GM12891 (cell line): ENCODE measurements around the gene PTPRN2.
"Not testable (repeated sequence)": the region's sequence is repeated elsewhere in the genome, so short reads cannot be mapped to it uniquely, and the experiment has no call there.

Experiments used
- DNase-seq: peaks from one replicate; pipeline ENCODE4 v3.0.0; 2011; ENCODE audit warnings: low spot score; ENCODE audit not compliant: insufficient read length
- FAIRE-seq: peaks from 2 replicates; lab custom pipeline; 2011; peaks lifted over from hg19 to GRCh38; lab: Jason Lieb, UNC
- PAX5 ChIP-seq: IDR thresholded peaks from 2 replicates; pipeline ENCODE4 v1.6.1; 2011; ENCODE audit warnings: low read length, moderate library complexity, mild to moderate bottlenecking; ENCODE audit not compliant: insufficient read depth, severe bottlenecking
- POLR2A ChIP-seq: IDR thresholded peaks from 2 replicates; pipeline ENCODE4 v1.6.1; 2011; ENCODE audit warnings: low read depth, low read length, control low read depth
- POLR2AphosphoS5 ChIP-seq: IDR thresholded peaks from 2 replicates; pipeline ENCODE4 v1.6.1; 2011; ENCODE audit warnings: low read depth, low read length, control low read depth
- POU2F2 ChIP-seq: IDR thresholded peaks from 2 replicates; pipeline ENCODE4 v1.6.1; 2011; ENCODE audit warnings: low read depth, mild to moderate bottlenecking, control low read depth, low read length, moderate library complexity
- SPI1 ChIP-seq: IDR thresholded peaks from 2 replicates; pipeline ENCODE4 v1.6.1; 2011; ENCODE audit warnings: low read depth, low read length, control low read depth
- TAF1 ChIP-seq: IDR thresholded peaks from 2 replicates; pipeline ENCODE4 v1.6.1; 2011; ENCODE audit warnings: low read depth, low read length, control low read depth

PTPRN2 gene

DNA sequence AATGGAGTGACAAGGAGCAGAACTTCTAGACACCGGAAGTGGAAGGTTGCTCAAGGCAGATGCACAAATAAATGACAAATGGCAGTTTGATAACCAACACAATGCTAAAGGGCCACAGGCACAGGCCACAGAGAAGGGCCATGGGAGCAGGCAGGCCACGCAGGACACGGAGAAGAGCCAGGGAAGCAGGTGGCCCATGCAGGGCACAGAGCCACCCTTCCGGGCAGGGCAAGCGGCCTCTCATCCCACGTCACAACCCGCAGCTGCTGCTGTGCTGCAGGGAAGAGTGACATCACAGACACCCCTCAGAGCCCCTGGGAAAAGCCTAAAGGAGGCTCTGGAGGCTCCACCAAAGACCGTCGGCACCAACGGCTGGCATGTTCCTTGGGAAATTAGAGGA lies 328.5 kb downstream of the PTPRN2 start:
- FAIRE-seq (no peak), DNase-seq (no peak)
- TF ChIP-seq SPI1: no peak
- no peak for TF ChIP-seq POLR2AphosphoS5
- no peak for TF ChIP-seq POLR2A
- TF ChIP-seq POU2F2: no peak
- TF ChIP-seq PAX5: no peak
- TF ChIP-seq TAF1: no peak

DNA sequence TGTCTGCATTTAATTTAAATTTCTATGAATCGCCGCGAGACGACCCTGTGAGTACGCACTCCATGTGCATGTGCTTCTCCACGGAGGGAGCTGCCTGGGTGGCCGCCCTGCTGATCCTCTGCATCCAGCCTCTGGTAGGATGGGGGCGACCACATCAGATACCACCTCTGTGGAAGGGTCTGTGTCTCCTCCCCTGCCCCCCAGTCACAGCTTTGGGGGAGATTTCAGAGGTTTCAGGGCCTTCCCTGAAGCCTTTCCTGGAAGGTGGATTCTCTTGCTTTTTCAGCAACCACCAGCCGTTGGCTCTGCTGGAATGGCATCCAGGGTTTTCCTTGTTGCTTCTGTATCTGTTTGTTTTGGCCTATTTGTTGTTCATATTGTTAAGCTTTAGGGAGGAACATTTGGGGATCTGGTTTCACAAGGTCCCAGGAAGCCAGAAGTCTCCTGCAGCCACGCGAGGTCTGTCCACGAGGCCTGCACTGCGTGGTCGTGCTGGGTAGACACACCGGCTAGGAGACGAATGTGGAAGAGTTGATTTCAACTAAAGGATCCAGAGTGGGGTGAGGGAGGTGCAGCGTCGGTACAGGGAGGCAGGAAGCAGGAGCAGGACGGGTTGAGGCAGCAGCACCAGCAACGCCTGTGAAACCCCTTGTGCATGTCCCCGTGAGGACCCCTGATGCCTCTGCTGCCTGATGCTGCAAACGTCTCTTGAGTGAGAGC lies 329.1 kb downstream of the PTPRN2 start:
- TF ChIP-seq TAF1 (no peak), POLR2A (no peak), PAX5 (no peak), SPI1 (no peak), POLR2AphosphoS5 (no peak), POU2F2 (no peak)
- FAIRE-seq (no peak), DNase-seq (no peak)

DNA sequence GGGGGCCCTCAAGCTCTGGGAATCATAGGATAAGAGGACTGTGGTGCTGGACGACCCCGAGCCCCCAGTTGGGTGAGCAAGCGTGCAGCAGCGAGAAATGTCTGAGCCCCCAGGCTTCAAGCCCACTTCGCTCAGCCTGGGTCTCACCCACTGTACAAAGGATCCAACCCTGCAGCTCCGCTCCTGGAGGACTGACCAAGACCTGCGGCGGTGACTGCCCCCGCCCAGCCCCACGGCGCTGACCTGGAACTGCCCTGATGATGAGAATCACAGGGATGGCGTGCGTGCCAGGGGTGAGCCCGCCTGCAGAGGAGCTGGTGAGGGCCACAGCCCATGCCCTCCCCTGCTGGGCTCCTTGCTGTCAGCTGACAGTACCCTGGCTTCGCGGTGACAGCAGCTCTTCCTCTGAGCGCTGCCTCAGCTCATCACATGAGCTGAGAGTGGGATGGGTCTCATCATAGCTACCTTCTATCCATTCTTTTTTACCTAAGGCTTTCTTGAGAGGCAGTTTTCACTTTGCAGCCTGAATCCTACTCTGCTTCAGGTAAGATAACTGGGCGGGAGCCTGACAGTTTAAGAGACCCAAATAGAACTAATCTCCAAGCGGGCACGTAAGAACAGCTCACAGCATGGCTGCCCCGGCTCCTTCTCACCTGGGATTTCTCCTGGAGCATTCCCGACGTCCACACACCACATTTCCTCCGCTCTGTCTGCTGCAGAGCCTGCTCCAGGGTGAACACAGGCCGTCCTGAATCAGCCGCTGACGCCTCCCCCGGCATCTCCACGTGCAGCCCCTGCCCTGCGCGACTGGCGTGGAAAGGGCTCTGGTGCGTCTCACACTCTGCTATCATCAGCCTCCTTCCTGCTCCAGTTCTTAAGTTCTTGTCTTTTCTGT lies 329.9 kb downstream of the PTPRN2 start:
- no peak for FAIRE-seq
- DNase-seq: no peak
- TF ChIP-seq POLR2A (no peak), TAF1 (no peak), POU2F2 (no peak), POLR2AphosphoS5 (no peak), PAX5 (no peak), SPI1 (no peak)

DNA sequence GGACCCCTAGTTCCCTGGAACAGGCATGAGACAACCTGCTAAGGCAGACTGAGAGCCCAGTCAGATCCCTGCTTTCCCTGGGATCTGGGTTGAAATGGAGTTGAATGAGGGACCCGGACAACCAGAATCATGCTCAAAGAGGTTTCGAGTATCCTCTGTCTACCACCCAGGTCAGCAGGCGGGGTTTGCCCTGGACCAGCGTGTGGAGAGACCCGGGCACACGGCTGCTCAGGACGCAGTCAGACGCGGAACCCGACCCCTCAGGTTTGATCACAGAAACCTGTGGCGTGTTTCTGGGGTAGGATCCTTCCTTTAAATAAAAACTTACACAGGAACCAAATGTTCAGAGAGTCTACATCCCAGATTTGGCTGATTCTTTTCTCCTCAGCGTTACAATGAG lies 330.6 kb downstream of the PTPRN2 start:
- DNase-seq (no peak), FAIRE-seq (no peak)
- TF ChIP-seq TAF1 (no peak), POU2F2 (no peak), SPI1 (no peak), POLR2A (no peak), POLR2AphosphoS5 (no peak), PAX5 (no peak)

DNA sequence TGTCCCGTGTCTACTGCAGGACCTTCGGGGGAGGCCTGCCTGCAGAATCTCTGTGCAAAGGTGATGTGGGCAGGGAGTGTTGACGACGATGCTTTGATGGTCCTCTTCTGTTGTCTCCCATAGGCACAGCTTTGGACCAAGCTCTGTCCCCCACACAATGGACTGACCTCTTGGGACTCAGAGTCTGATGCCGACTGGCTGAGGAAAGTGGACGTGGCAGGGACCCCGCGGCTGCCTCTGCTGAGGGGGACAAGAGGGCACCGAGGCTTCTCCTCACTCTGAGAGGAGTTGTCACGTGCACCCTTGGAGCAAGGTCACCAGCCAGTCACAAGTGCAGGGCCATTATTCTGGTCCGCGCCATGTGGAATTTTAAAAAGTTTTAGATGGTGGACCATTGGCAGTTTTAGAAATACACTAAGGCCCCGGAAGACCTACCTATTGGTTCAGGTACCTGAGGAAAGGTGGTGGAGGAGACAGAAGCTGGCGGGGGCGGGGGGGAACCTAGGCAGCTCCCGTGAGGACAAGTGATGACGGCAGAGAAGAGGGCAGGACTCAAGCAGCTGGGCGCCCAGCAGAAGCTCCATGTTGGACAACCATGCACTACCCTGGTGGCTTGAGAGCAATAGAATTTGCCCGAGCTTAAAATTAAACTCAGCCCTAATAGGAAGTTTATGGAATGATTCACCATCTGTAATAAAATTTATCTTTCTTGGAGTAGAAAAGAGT lies 331.4 kb downstream of the PTPRN2 start:
- no peak for TF ChIP-seq TAF1
- no peak for TF ChIP-seq POLR2AphosphoS5
- TF ChIP-seq PAX5: no peak
- TF ChIP-seq POLR2A: no peak
- no peak for TF ChIP-seq POU2F2
- TF ChIP-seq SPI1: no peak
- DNase-seq (no peak), FAIRE-seq (no peak)

DNA sequence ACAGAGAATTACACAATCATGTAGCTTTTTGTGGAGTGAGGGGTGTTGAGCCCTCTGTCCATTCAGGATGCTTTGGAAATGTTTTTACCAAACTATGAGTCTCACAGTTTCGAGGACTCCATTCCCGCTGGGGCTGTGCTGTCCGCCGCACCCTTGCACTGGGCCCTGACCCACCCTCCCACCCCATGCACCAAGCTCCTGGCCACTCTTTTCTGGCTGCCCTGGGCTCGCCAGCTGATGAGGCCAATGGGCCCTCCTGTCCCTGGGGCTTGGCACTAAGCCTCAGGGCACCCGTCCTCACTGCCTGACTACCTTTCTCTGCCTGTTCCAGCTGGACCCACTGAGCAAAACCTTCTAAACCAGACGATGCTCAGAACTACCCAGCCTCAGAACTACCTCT lies 332.1 kb downstream of the PTPRN2 start:
- TF ChIP-seq PAX5: no peak
- no peak for TF ChIP-seq SPI1
- TF ChIP-seq TAF1: no peak
- TF ChIP-seq POU2F2: no peak
- TF ChIP-seq POLR2AphosphoS5: no peak
- DNase-seq: no peak
- FAIRE-seq: no peak

DNA sequence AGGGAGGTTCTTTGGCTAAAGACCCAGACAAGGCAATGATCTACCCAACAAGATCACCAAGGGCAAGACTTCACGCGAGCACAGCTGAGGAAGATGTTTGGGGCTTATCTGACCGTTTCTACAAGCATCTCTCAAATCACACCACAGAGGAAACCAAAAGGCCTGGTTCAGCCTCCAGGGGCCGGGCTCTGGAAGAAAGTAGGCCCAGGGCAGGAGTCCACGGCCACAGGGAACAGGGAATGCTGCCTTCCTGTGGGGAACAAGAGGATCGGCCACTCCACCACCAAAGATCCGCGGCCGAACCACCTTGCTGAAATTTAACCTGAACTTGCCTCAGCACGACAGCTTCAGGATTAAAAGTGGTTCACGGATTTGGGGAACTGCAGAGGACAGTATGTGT lies 332.5 kb downstream of the PTPRN2 start:
- TF ChIP-seq PAX5: no peak
- TF ChIP-seq POU2F2: no peak
- no peak for TF ChIP-seq POLR2AphosphoS5
- no peak for TF ChIP-seq SPI1
- TF ChIP-seq POLR2A: no peak
- TF ChIP-seq TAF1: no peak
- no peak for FAIRE-seq

DNA sequence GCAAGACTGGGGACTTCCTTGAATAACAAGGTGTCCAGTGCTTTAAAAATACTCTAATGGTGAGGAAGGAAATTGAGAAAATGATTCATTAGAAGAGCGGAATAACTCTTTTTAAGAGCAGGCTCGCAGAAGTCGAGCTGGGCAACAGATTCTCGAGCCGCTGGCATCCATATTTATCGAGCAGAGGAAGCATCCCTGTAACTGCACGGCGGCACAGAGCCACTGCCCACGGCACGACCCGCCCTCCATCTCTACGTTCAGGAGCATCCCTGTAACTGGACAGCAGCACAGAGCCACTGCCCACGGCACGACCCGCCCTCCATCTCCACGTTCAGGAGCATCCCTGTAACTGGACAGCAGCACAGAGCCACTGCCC lies 334.0 kb downstream of the PTPRN2 start:
- DNase-seq, FAIRE-seq: not testable (repeated sequence)

More for the DNA sequence above, 332.5 kb downstream of the PTPRN2 start:
- no peak for DNase-seq

DNA sequence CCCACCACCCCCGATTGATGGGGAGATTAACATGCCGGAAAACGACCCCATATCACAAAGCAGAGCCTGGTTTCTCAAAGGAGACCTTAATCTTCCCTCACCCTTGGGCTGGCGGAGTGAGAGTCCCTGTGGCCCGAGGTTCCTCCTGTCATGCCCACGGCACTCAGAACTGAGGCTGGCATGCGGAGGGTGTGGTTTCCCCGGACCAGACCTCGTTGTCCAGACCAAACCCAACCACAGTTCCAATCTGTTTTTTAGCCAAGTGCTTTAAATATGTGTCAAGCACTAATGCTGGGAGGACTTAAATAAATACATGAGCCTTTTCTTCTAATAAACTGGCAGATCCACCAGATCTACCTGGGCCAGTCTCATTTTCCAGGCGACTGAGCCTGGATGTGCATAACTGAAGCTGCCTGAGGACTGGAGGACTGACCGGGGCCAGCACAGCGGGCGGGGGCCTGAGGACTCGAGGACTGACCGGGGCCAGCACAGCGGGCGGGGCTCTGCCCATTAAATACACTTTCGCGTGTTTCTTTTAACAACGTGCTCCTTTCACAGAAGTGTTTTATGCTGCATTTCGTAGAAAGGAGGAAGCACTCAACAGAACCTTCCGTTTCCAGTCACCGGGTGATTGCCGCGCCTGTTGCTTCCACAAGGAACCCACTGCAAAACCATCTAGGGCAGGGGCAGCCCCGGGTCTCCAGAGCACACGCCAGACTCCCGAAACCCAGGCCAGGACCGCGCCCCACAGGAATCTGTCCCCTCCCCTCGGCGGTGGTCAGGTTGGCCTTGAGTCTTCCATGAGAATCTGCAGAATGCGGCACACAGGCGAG lies 334.6 kb downstream of the PTPRN2 start:
- FAIRE-seq (no peak), DNase-seq (peak; percentile 0)
- TF ChIP-seq TAF1: no peak
- no peak for TF ChIP-seq SPI1
- TF ChIP-seq POLR2A: no peak
- TF ChIP-seq POLR2AphosphoS5: no peak
- TF ChIP-seq POU2F2: no peak
